ENCODE measurements around the gene IGFN1.
A peak's percentile ranks its signal among the peaks of the same experiment; 100 is the strongest.

The IGFN1 gene

DNA sequence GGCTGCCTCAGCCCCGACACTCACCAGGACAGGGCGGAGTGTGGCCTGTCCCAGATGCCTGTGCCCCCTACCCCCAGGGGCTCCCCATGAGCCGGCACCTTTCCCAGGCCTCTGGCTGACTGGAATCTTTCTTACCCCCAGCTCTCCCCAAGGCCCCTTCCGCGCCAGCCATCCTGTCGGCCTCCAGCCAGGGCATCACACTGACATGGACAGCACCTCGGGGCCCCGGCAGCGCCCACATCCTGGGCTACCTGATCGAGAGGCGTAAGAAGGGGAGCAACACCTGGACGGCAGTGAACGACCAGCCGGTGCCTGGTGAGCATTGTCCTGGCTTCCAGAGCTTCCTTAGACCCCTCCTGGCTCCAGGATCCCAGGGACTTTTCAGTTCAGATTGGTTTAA is 26.5 kb downstream of the IGFN1 start:
- Mint-ChIP-seq H3K4me1 (peaks cover 4% of the 10 kb centered on the region), H3K27ac (peak overlapping the region in 2 of 3 experiments; percentile 13 to 62), H3K4me3 (no peak overlapping the region), H3K9me3 (no peaks in the 10 kb centered on the region), H3K27me3 (ENCODE audit: low read depth) (peaks cover 23% of the 10 kb centered on the region), H3K36me3 (ENCODE audit: low read depth) (no peaks in the 10 kb centered on the region)
- TF ChIP-seq CTCF (IDR thresholded peaks at IDR 0.05; ENCODE audit: unreplicated experiment in 3 of 3) = no peak

- H3K4me1 Mint-ChIP-seq = peaks cover 4% of the 10 kb centered on the region
These were observed 27.2 kb downstream of the IGFN1 start for GRCh38 chr1:201217851-201218250.

GRCh38 chr1:201218409-201218808 is 27.8 kb downstream of the IGFN1 start:
- H3K27me3 Mint-ChIP-seq (ENCODE audit: low read depth) = peaks cover 16% of the 10 kb centered on the region
- H3K36me3 Mint-ChIP-seq (ENCODE audit: low read depth) = no peaks in the 10 kb centered on the region
- H3K27ac Mint-ChIP-seq = no peak overlapping the region
- peaks cover 4% of the 10 kb centered on the region for H3K4me1 Mint-ChIP-seq
- H3K4me3 Mint-ChIP-seq = no peak overlapping the region
- no peaks in the 10 kb centered on the region for H3K9me3 Mint-ChIP-seq
- TF ChIP-seq CTCF (IDR thresholded peaks at IDR 0.05; ENCODE audit: unreplicated experiment in 3 of 3) = no peak

More at GRCh38 chr1:201217851-201218250, 27.2 kb downstream of the IGFN1 start:
- H3K9me3 Mint-ChIP-seq = no peaks in the 10 kb centered on the region
- peaks cover 16% of the 10 kb centered on the region for H3K27me3 Mint-ChIP-seq (ENCODE audit: low read depth)
- TF ChIP-seq CTCF (IDR thresholded peaks at IDR 0.05; ENCODE audit: unreplicated experiment in 3 of 3) = no peak
- H3K36me3 Mint-ChIP-seq (ENCODE audit: low read depth) = no peaks in the 10 kb centered on the region
- no peak overlapping the region for H3K4me3 Mint-ChIP-seq
- peak overlapping the region in 2 of 3 experiments; percentile 13 to 62 for H3K27ac Mint-ChIP-seq

GRCh38 chr1:201219481-201220387 is 29.1 kb downstream of the IGFN1 start:
- Mint-ChIP-seq H3K27ac (no peak overlapping the region), H3K27me3 (ENCODE audit: low read depth) (peaks cover 16% of the 10 kb centered on the region), H3K36me3 (ENCODE audit: low read depth) (no peaks in the 10 kb centered on the region)

GRCh38 chr1:201220388-201220715 is 29.7 kb downstream of the IGFN1 start:
- Mint-ChIP-seq H3K36me3 (ENCODE audit: low read depth) (no peaks in the 10 kb centered on the region), H3K4me3 (no peak overlapping the region), H3K27ac (no peak overlapping the region), H3K9me3 (no peaks in the 10 kb centered on the region), H3K4me1 (peaks cover 4% of the 10 kb centered on the region), H3K27me3 (ENCODE audit: low read depth) (peaks cover 16% of the 10 kb centered on the region)
- TF ChIP-seq CTCF (IDR thresholded peaks at IDR 0.05; ENCODE audit: unreplicated experiment in 3 of 3) = no peak

More at GRCh38 chr1:201219481-201220387, 29.1 kb downstream of the IGFN1 start:
- no peak overlapping the region for H3K4me3 Mint-ChIP-seq
- H3K4me1 Mint-ChIP-seq = peaks cover 4% of the 10 kb centered on the region
- no peaks in the 10 kb centered on the region for H3K9me3 Mint-ChIP-seq
- TF ChIP-seq CTCF (IDR thresholded peaks at IDR 0.05; ENCODE audit: unreplicated experiment in 3 of 3) = no peak

All from nephron (organoid).